ENCODE data around the gene FAM53A.
"Not testable (repeated sequence)": the region's sequence is repeated elsewhere in the genome, so short reads cannot be mapped to it uniquely, and the experiment has no call there.

The FAM53A gene

GRCh38 chr4:1610791-1611500 is 73.2 kb downstream of the FAM53A start:
- H3K36me3 ChIP-seq (ENCODE audit: control insufficient read depth, insufficient read depth, low read length), result no peaks in the 10 kb centered on the region
- WGBS (ENCODE audit: insufficient coverage, insufficient read length), result no CpG with 5 or more reads among the region's 21 CpGs
- H3K4me1 ChIP-seq (ENCODE audit: control insufficient read depth, insufficient read depth, low read length), result no peaks in the 10 kb centered on the region; the same call in 1 of the 2 replicates
- no peak overlapping the region for H3K4me3 ChIP-seq (ENCODE audit: low read length)
- no peak overlapping the region for H3K27ac ChIP-seq (ENCODE audit: low read length)
- no peak for DNase-seq (ENCODE audit: low read depth, low spot score)
- no peaks in the 10 kb centered on the region for H3K9me3 ChIP-seq (ENCODE audit: control insufficient read depth, insufficient read depth, low read length)
- H3K27me3 ChIP-seq (ENCODE audit: control insufficient read depth, insufficient read depth, low read length), result no peaks in the 10 kb centered on the region

DNA sequence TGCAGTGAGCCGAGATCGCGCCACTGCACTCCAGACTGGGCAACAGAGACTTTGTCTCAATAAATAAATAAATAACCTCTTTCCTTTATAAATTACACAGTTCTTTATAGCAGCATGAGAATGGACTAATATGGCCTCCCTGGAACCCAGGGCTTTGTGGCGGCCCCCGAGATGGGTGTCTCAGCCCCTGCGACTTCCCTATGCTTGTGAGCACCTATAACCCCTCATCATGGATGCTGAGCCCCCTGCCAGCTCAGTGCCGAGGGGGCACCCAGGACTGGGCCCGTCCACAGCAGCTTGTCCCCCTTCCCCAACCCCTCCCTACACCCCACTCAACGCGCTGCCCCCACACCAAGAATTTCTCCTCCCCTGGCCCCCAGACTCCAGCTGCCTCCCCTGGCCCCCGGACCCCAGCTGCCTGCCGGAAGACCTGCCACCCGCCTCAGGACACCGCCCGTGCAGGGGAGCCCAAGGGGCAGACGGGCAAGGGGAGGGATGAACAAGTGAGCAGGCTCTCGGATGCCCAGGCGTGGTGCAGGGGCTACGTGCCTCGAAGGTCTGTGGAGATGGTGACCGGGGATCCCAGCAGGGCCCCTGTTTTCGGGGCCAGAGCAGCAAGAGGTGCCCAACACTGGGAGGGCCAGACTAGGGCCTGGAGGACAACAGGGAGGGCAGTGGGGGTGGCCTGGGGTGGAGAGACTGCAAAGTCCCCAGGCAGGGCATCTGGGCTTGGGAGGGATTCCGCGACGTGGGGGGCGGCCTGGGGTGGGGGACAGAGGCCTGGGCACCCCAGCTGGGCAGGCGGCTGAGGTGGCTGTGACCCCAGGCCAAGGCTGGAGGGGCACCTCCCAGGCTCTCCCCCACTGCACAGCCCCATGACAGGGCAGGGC is 74.0 kb downstream of the FAM53A start:
- Histone ChIP-seq H3K9me3 (ENCODE audit: control insufficient read depth, insufficient read depth, low read length) (no peaks in the 10 kb centered on the region), H3K4me3 (ENCODE audit: low read length) (no peak overlapping the region), H3K4me1 (ENCODE audit: control insufficient read depth, insufficient read depth, low read length) (no peaks in the 10 kb centered on the region; the same call in 1 of the 2 replicates), H3K27me3 (ENCODE audit: control insufficient read depth, insufficient read depth, low read length) (no peaks in the 10 kb centered on the region), H3K36me3 (ENCODE audit: control insufficient read depth, insufficient read depth, low read length) (no peaks in the 10 kb centered on the region; the same call in 1 of the 2 replicates), H3K27ac (ENCODE audit: low read length) (no peak overlapping the region)
- no CpG with 5 or more reads among the region's 27 CpGs for WGBS (ENCODE audit: insufficient coverage, insufficient read length)
- DNase-seq (ENCODE audit: low read depth, low spot score), result no peak

DNA sequence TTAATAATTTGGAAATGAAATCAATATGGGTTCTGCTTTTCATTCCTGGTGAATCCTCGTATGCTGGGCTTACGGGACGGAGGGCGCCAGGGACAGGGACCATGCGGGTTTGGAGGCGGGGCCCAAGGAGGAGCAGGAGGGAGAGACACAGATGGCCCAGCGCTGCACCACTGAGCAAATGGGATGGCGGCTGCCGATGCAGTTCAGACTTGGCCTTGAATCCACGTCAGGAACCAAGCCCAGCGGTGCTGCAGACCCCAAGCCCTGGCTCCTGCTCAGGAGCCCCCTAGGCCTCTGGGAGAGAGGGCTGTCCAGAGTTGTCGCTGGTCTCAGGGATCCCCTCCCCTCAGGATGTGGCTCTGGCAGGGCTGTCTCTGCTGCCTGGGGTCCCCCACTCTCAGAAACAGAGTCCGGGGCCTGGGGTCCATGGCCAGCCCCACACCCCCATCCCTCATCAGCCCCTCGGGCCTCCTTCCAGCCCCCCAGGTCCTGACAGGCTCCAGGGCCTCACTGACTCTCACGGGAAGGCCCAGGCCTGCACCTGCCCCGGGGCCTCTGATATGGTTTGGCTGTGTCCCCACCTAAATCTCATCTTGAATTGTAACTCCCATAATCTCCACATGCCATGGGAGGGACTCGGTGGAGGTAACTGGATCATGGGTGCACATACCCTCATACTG is 75.2 kb downstream of the FAM53A start:
- WGBS (ENCODE audit: insufficient coverage, insufficient read length), result no CpG with 5 or more reads among the region's 17 CpGs
- Histone ChIP-seq H3K9me3 (ENCODE audit: control insufficient read depth, insufficient read depth, low read length) (no peaks in the 10 kb centered on the region), H3K36me3 (ENCODE audit: control insufficient read depth, insufficient read depth, low read length) (no peaks in the 10 kb centered on the region; the same call in 1 of the 2 replicates), H3K27me3 (ENCODE audit: control insufficient read depth, insufficient read depth, low read length) (no peaks in the 10 kb centered on the region), H3K4me1 (ENCODE audit: control insufficient read depth, insufficient read depth, low read length) (no peaks in the 10 kb centered on the region; the same call in 1 of the 2 replicates), H3K4me3 (ENCODE audit: low read length) (no peak overlapping the region), H3K27ac (ENCODE audit: low read length) (no peak overlapping the region)
- no peak for DNase-seq (ENCODE audit: low read depth, low spot score)

DNA sequence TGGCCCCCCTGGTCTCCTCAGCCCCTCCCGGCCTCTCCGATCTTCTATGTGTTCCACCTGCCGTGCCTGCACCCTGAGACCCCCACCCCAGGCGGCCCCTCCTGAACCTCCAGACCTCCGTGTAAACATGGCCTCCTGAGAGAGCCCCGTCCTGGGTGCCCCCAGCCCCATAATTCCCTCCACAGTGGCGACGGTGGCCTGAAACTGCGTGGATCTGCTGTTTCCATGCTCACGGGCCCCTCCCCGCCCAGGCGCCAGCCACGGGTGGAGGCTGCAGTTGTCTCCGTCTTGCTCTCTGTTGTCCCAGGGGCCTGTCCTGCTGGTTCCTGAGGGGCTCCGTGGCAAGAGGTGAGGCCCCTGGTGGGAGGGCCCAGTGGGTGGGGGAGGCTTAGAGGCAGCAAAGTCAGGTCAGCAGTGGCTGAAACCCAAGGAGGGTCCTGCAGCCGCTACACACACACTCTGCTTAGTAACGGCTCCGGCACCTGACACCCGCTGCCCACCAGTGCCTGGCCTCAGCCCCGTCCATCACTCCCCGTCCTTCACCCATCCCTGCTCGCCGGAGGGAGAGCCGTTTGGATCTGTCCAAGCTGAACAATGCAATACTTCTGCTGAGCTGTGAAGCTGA is 75.8 kb downstream of the FAM53A start:
- Histone ChIP-seq H3K36me3 (ENCODE audit: control insufficient read depth, insufficient read depth, low read length) (no peaks in the 10 kb centered on the region; the same call in 1 of the 2 replicates), H3K9me3 (ENCODE audit: control insufficient read depth, insufficient read depth, low read length) (no peaks in the 10 kb centered on the region), H3K4me1 (ENCODE audit: control insufficient read depth, insufficient read depth, low read length) (no peaks in the 10 kb centered on the region; the same call in 1 of the 2 replicates), H3K27me3 (ENCODE audit: control insufficient read depth, insufficient read depth, low read length) (no peaks in the 10 kb centered on the region), H3K27ac (ENCODE audit: low read length) (no peak overlapping the region), H3K4me3 (ENCODE audit: low read length) (no peak overlapping the region)
- WGBS (ENCODE audit: insufficient coverage, insufficient read length), result no CpG with 5 or more reads among the region's 24 CpGs
- no peak for DNase-seq (ENCODE audit: low read depth, low spot score)

DNA sequence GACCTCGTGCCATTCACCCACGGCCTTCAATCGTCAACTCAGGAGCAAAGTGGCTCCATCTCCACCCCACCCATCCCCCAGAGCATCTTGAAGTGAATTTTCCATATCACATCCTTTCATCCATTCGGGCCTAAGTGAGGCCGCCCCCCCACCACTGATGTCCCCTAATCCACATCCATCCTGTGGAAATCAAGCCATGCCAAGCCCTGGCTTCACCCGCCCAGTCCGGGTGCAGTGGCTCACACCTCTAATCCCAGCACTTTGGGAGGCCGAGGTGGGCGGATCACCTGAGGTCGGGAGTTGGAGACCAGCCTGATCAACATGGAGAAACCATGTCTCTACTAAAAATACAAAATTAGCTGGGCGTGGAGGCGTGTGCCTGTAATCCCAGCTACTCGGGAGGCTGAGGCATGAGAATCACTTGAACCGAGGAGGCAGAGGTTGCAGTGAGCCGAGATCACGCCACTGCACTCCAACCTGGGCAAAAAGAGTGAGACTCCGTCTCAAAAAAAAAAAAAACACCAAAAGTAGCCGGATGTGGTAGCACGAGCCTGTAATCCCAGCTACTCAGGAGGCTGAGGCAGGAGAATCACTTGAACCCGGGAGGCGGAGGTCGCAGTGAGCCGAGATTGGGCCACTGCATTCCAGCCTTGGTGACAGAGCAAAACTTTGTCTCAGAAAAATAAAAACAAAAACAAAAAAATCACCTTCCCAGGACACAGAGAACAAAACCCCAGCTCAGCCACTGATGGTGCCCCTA is 76.5 kb downstream of the FAM53A start:
- H3K27ac ChIP-seq (ENCODE audit: low read length); H3K36me3 ChIP-seq (ENCODE audit: control insufficient read depth, insufficient read depth, low read length); H3K27me3 ChIP-seq (ENCODE audit: control insufficient read depth, insufficient read depth, low read length); H3K4me3 ChIP-seq (ENCODE audit: low read length); H3K9me3 ChIP-seq (ENCODE audit: control insufficient read depth, insufficient read depth, low read length); DNase-seq (ENCODE audit: low read depth, low spot score); H3K4me1 ChIP-seq (ENCODE audit: control insufficient read depth, insufficient read depth, low read length): not testable (repeated sequence)
- WGBS (ENCODE audit: insufficient coverage, insufficient read length), result no CpG with 5 or more reads among the region's 23 CpGs

GRCh38 chr4:1604706-1605205 is 79.4 kb downstream of the FAM53A start:
- H3K27ac ChIP-seq (ENCODE audit: low read length), result no peak overlapping the region
- DNase-seq (ENCODE audit: low read depth, low spot score), result no peak
- WGBS (ENCODE audit: insufficient coverage, insufficient read length), result no CpG with 5 or more reads among the region's 19 CpGs
- no peaks in the 10 kb centered on the region for H3K9me3 ChIP-seq (ENCODE audit: control insufficient read depth, insufficient read depth, low read length)
- no peak overlapping the region for H3K4me3 ChIP-seq (ENCODE audit: low read length)
- H3K36me3 ChIP-seq (ENCODE audit: control insufficient read depth, insufficient read depth, low read length), result no peaks in the 10 kb centered on the region; the same call in 1 of the 2 replicates
- H3K27me3 ChIP-seq (ENCODE audit: control insufficient read depth, insufficient read depth, low read length), result no peaks in the 10 kb centered on the region
- peaks cover 2% of the 10 kb centered on the region; the same call in 1 of the 2 replicates for H3K4me1 ChIP-seq (ENCODE audit: control insufficient read depth, insufficient read depth, low read length)

- H3K4me1 ChIP-seq (ENCODE audit: control insufficient read depth, insufficient read depth, low read length), result peaks cover 2% of the 10 kb centered on the region; the same call in 1 of the 2 replicates
- no peaks in the 10 kb centered on the region; the same call in 1 of the 2 replicates for H3K36me3 ChIP-seq (ENCODE audit: control insufficient read depth, insufficient read depth, low read length)
- H3K4me3 ChIP-seq (ENCODE audit: low read length), result no peak overlapping the region
- H3K27me3 ChIP-seq (ENCODE audit: control insufficient read depth, insufficient read depth, low read length), result no peaks in the 10 kb centered on the region
- no CpG with 5 or more reads among the region's 23 CpGs for WGBS (ENCODE audit: insufficient coverage, insufficient read length)
- DNase-seq (ENCODE audit: low read depth, low spot score), result no peak
- H3K9me3 ChIP-seq (ENCODE audit: control insufficient read depth, insufficient read depth, low read length), result no peaks in the 10 kb centered on the region
- no peak overlapping the region for H3K27ac ChIP-seq (ENCODE audit: low read length)
Observed at GRCh38 chr4:1604181-1604705, 79.9 kb downstream of the FAM53A start.

DNA sequence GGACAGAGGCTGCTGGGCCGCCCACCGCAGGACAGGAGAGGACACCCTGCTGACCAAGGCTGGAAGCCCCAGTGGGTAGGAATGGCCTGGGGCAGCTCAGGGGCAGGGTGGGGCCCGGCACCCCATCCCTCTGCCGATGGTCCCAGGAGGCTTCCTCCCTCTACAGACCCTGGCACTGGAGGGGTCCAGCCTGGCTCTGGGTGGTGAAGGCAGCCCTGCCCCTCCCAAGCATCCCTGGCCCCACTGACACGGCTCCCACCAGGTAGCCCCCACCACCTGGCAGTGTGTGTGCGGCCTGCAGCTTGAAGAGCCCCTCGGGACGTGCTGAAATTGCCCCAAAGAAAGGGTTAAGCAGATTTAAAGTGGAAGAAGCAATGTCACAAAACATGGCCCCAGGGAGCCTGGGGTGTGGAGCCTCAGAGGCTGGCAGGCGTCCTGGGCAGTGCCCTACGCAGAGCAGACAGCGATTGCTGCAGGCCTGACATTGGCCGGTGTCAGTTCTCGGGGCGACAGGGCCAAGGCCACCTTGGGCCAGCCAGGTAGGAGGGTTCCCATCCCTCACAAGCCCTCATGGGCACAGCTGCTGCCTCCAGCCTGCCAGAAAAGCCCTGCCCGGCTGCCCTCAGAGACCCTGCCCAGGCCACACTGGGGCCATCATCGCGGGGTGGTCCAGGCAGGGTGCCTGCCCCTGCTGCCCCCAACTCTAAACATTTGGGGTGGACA is 80.5 kb downstream of the FAM53A start:
- no peak for DNase-seq (ENCODE audit: low read depth, low spot score)
- H3K27ac ChIP-seq (ENCODE audit: low read length), result no peak overlapping the region
- no peaks in the 10 kb centered on the region; the same call in 1 of the 2 replicates for H3K36me3 ChIP-seq (ENCODE audit: control insufficient read depth, insufficient read depth, low read length)
- H3K27me3 ChIP-seq (ENCODE audit: control insufficient read depth, insufficient read depth, low read length), result no peaks in the 10 kb centered on the region
- peaks cover 2% of the 10 kb centered on the region; the same call in 1 of the 2 replicates for H3K4me1 ChIP-seq (ENCODE audit: control insufficient read depth, insufficient read depth, low read length)
- no peaks in the 10 kb centered on the region for H3K9me3 ChIP-seq (ENCODE audit: control insufficient read depth, insufficient read depth, low read length)
- WGBS (ENCODE audit: insufficient coverage, insufficient read length), result no CpG with 5 or more reads among the region's 17 CpGs
- H3K4me3 ChIP-seq (ENCODE audit: low read length), result no peak overlapping the region

Data from iPS DF 6.9 (cell line).